Measurements from ENCODE around the gene EXOC3L4. TPM values are rescaled to one million over a fixed set of nuclear protein-coding genes. Genes with fewer than 3 reads are reported as not detected.

Gene EXOC3L4
- total RNA-seq, 1 donor from 2014 or later: not detected

DNA sequence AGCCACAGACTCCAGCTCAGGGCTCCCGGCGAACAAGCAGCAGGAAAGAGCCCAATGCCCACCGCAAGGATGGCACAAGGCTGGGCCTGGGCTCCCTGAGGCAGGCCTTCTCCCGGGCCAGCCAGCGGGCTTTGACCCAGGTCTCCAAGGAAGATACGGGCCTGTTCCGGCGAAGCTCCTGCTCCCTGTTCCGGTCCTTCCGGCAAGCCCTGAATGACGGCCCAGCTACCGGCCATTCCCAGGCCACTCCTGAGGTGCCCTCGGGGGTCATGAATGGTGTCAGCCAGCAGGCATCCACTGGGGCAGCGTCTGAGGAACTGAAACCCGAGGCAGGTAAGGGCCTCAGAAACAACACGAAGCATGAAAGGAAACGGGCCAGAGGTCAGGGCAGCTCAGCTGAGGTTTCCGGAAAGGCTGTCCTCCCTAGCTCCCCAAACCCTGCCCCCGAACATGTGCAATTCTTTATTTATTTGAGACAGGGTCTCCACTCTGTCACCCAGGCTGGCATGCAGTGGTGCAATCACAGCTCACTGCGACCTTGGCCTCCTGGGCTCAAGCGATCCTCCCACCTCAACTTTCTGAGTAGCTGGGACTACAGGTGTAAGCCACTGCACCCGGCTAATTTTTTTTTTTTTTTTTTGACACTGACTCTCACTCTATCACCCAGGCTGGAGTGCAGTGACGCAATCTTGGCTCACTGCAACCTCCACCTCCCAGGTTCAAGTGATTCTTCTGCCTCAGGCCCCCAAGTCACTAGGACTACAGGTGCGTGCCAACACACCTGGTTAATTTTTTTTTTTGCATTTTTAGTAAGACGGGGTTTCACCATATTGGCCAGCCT is 6.0 kb downstream of the EXOC3L4 start:
- no peak for DNase-seq (ENCODE audit: low read depth, low spot score)
- Mint-ChIP-seq H3K27ac (ENCODE audit: unreplicated experiment) (peak overlapping the region; percentile 35), H3K4me3 (no peak overlapping the region), H3K4me1 (peaks cover 12% of the 10 kb centered on the region), H3K36me3 (ENCODE audit: low read depth) (no peaks in the 10 kb centered on the region), H3K27me3 (ENCODE audit: low read depth) (peaks cover 22% of the 10 kb centered on the region), H3K9me3 (no peaks in the 10 kb centered on the region)
- TF ChIP-seq, protein P1, sequence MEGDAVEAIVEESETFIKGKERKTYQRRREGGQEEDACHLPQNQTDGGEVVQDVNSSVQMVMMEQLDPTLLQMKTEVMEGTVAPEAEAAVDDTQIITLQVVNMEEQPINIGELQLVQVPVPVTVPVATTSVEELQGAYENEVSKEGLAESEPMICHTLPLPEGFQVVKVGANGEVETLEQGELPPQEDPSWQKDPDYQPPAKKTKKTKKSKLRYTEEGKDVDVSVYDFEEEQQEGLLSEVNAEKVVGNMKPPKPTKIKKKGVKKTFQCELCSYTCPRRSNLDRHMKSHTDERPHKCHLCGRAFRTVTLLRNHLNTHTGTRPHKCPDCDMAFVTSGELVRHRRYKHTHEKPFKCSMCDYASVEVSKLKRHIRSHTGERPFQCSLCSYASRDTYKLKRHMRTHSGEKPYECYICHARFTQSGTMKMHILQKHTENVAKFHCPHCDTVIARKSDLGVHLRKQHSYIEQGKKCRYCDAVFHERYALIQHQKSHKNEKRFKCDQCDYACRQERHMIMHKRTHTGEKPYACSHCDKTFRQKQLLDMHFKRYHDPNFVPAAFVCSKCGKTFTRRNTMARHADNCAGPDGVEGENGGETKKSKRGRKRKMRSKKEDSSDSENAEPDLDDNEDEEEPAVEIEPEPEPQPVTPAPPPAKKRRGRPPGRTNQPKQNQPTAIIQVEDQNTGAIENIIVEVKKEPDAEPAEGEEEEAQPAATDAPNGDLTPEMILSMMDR (conservative IDR thresholded peaks at IDR 0.05): no peak

DNA sequence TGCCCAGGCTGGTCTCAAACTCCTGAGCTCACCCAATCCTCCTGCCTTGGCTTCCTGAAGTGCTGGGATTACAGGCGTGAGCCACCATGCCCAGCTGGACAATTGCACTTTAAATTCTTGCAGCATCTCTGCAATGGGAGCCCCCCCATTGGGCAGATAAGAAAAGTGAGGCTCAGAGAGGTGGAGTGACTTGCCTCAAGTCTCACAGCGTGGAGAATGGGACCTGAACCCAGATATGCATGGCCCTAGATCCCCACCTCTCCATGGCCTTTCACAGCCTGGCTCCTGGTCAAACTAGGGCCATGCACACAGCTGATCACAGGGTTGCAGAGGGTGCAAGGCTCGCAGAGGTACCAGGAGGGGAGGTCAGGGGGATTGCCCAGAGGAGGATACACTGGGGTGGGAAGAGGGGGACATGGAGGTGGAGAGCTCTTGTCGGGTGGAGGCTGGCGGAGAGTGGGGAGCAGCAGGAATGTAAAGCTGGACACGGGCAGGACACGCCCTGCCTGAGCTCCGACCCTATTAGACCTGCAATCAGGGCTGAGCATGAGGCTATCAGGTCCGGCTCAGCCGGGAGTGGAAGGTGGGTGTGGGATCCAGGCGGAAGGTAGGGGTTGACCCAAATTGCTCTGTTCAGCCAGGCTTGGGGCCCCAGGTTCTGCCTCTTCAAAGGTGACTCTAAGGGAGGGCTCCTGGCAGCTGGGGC is 6.9 kb downstream of the EXOC3L4 start:
- Mint-ChIP-seq H3K36me3 (ENCODE audit: low read depth) (no peaks in the 10 kb centered on the region), H3K27ac (ENCODE audit: unreplicated experiment) (peak overlapping the region; percentile 63), H3K4me3 (no peak overlapping the region), H3K9me3 (no peaks in the 10 kb centered on the region), H3K27me3 (ENCODE audit: low read depth) (peaks cover 26% of the 10 kb centered on the region), H3K4me1 (peaks cover 9% of the 10 kb centered on the region)
- DNase-seq (ENCODE audit: low read depth, low spot score): no peak
- TF ChIP-seq, protein P1 (conservative IDR thresholded peaks at IDR 0.05): no peak

DNA sequence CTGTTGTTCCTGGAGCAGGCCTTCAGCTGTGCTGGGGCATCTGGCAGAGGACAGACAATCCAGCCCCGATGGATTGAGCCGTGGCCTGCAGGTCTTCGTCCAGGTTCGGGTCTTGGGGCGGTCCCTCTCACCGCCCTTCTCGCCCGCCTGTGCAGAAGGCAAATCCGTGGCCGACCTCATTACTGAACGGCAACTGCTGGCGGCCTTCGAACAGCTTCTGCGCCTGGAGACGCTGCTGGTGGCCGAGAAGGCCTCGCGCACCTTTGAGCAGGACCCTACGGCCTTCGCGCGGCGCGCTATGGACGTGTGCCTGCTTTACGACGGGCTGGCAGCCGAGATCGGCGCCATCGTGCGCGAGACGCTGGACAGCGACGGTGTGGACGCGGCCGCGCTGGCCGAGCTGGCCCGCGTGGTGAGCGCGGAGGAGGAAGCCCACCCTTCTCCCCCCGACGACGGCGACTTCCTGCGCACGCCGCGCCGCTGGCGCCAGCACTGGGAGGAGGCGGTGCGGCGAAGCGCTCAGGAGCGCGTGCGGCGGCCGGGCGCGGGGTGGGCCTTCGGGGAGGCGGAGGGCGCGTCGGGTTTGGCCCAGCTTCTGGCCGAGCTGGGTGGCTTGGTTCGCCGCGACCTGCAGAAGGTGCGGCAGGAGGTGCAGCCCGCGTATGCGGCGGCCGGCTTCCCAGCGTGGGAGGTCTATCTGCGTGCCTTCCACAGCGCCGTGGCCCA is 7.6 kb downstream of the EXOC3L4 start:
- H3K4me3 Mint-ChIP-seq: no peak overlapping the region
- H3K27me3 Mint-ChIP-seq (ENCODE audit: low read depth): peaks cover 26% of the 10 kb centered on the region
- DNase-seq (ENCODE audit: low read depth, low spot score): no peak

DNA sequence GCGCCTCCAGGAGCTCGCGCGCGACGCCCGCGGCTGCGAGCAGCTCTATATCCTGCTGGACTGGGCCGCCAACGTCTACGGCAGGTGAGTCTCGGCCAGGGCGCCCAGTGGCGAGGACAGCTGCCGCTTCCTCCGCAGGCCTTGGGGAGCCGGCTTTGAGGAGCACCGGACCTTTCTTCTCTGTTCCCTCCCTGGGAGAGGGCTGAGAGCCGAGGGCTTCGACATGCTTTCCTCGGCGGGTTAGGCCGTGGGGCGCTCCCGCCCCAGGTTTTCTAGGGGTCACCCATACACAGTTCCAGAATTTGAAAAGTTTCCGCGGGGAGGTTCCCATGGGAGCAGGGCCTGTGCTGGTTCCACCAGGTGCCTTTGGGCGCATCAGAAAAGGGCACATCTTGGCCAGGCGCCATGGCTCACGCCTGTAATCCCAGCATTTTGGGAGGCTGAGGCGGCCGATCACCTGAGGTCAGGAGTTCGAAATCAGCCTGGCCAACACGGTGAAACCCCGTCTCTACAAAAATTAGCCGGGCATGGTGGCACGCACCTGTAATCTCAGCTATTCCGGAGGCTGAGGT is 8.2 kb downstream of the EXOC3L4 start:
- Mint-ChIP-seq H3K36me3 (ENCODE audit: low read depth) (no peaks in the 10 kb centered on the region), H3K27me3 (ENCODE audit: low read depth) (peaks cover 26% of the 10 kb centered on the region)
- TF ChIP-seq, protein P1 (conservative IDR thresholded peaks at IDR 0.05): no peak

More for the DNA sequence above, 7.6 kb downstream of the EXOC3L4 start:
- Mint-ChIP-seq H3K27ac (ENCODE audit: unreplicated experiment) (no peak overlapping the region), H3K9me3 (no peaks in the 10 kb centered on the region), H3K36me3 (ENCODE audit: low read depth) (no peaks in the 10 kb centered on the region), H3K4me1 (peaks cover 5% of the 10 kb centered on the region)
- TF ChIP-seq, protein P1 (conservative IDR thresholded peaks at IDR 0.05): no peak

More for the DNA sequence above, 8.2 kb downstream of the EXOC3L4 start:
- Mint-ChIP-seq H3K4me1 (peaks cover 5% of the 10 kb centered on the region), H3K9me3 (no peaks in the 10 kb centered on the region), H3K27ac (ENCODE audit: unreplicated experiment) (no peak overlapping the region), H3K4me3 (no peak overlapping the region)
- no peak for DNase-seq (ENCODE audit: low read depth, low spot score)

Measured in neural crest cell (in vitro differentiated cells).